Stimulated activated CD8-positive, alpha-beta memory T cell treated with anti-CD3 and anti-CD28 coated beads, Interleukin-12 subunit alpha, Interleukin-12 subunit beta, amount 100 ng/mL, for 1 hour (primary cell): ENCODE measurements around the gene TLK2.
A peak's percentile ranks its signal among the peaks of the same experiment; 100 is the strongest.
"Not testable (repeated sequence)": the region's sequence is repeated elsewhere in the genome, so short reads cannot be mapped to it uniquely, and the experiment has no call there.

ENCODE experiments used
- DNase-seq: peaks from one replicate; pipeline ENCODE4 v3.0.0-alpha.2; 2020; ENCODE audit warnings: low read depth

Gene TLK2

DNA sequence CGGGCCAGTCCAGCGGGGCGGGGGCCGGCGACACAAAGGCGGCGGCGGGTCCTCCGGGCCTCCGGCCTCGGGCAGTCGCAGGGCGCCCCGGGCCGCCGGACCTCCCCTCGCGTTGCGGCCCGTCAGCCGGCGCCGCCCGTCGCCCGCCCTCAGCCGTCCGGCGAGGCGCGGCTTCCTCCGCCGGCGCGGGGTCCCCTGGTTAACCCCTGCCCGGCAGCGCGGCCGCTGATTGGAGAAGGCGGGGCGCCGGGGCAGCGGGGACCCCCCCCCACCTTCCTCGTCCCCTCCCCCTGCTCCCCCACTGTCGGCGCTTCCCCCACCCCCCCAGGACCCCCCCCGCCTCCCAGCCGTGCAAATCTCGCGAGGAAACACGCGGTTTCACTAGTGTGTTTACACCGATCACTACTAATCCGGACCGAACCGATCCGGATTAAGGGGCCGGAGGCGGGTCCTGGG, at the start of gene TLK2:
TLK2 (plus strand) TSS at position 402 of the 456 bp plus-strand sequence. CDS start 2,301 bp downstream, outside the sequence.
- DNase-seq: peak; percentile 54

DNA sequence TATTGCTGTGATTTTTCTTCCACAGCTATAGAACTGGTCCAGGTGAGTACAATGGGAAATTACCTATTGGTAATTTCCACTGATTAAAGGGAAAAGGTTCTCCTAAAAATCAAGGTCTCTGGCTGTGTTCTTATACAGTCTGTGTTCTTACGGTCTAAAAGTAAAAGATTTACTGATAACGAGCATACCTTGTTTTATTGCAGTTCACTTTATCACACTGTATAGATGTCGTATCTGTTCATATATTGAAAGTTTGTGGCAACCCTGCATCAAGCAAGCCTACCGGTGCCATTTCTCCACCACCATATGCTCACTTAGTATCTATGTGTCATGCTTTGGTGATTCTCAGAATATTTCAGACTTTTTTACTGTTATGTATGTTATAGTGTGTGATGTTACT, 43.4 kb upstream of the TLK2 start:
- DNase-seq: not testable (repeated sequence)

DNA sequence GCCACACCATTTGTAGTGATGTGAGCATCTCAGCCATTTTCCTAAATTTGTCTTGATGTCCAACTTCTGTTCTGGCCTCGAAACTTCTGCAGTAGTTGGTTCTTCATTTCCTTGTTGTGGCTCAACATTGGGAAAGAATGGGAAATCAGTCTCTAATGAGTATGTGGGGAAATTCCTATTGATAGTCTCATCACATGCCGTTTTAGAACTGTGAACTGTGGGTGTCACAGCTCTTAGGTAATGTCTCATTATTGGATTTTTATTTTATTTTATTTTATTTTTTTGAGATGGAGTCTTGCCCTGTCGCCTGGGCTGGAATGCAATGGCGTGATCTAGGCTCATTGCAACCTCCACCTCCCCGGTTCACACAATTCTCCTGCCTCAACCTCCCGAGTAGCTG, 37.4 kb upstream of the TLK2 start:
- DNase-seq: not testable (repeated sequence)

DNA sequence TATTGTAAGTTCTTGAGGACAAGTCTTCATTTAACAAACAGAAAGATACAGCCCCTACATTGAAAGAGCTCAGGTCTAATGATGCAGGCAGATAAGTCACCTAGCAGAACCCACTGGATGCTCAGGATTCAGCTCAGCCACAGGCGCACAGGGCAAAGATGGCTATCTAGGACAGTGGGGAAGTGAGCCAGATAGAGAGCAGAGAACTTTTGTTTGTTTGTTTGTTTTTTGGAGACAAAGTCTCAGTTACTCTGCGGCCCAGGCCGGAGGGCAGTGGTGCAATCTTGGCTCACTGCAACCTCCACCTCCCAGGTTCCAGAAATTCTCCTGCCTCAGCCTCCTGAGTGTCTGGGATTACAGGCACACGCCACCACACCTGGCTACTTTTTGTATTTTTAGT, 34.6 kb upstream of the TLK2 start:
- DNase-seq: no peak

DNA sequence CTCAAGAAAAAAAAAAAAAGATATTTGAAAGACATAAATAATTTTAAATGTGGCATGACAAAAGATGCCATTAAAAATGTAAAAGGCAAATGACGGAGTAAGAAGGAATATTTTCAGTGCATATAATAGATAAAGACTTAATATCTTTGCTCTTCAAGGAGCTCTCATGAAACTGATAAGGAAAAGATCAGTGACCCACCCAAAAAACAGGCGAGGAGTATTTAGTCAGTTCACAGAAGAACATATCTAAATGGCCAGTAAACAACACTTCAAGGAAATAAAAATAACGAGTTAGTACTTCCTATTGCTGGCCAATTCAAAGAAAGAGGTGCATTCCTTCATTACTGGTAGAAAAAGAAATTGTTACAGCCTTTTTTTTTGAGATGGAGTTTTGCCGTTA, 32.8 kb upstream of the TLK2 start:
- DNase-seq: not testable (repeated sequence)

DNA sequence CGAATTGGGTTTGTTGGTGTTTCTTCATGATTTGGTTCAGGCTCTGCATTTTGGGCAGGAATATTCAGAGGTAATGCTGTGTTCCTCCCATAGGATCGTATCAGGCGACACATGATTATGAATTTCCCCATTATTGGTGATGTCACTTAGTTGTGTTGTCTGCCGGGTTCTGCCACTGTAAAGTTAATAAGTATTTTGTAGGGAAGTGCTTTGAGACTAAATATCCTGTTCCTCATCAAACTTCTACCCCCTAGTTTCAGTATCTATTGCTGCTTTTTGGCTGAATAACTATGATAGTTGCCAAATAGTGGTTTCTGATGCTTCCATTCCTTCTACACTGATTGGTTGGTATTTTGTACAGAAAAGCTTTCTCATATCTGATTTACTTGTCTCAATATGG, 26.4 kb upstream of the TLK2 start:
- DNase-seq: not testable (repeated sequence)

DNA sequence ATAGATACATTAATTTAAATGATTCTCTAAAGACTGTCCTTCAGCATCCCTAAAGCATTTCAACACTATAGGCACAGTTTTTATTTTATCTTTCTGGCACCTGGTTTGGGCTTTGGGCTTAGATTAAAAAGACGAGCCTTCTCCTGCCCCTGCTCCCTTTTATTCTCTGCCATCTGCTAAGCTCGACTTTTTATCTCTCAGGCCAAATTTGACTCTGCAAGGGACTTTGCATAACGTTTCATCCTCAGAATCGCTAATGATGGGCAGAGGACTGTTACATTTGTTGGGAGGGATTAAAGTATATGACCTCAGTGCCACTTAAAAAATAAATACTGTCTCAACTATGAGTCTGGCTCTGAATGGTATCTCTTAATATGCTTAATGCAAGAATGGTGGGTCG, 25.6 kb upstream of the TLK2 start:
- DNase-seq: not testable (repeated sequence)

DNA sequence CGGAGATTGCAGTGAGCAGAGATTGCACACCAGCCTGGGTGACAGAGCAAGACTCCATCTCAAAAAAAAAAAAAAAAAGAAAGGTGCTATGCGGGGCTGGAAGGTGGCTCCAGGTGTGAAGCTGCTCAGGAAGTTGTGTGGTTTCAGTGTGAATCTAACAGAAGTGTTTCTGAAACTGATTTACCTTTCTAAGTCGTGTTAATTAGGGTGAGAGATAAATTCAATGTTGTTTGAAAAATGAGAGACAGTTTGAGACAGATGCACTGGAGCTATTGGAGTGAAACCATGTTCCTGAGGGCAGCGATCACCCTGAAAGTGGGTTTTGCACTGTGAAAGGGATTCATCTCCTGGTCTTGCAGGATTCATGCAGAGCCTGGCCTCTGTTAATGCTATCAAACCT, 25.0 kb upstream of the TLK2 start:
- DNase-seq: not testable (repeated sequence)

DNA sequence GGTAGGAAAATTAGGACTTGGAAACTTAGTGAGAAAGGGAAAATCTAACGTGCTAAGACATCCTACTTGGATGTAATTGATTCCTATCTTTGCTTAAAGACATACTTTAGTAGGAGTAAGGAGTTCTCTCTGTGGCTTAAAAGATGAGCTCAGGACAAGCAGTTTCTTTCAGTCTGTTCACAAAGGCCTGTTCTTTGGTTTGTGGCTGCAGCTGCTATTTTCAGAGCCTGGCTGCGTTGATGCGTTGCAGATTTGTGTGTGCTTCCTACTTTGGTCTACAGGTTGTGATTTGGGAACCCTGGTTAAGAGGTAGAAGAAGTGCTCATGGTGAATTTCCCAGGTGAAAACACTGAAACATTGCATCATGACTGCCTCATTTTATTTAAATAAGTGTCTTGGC, 24.5 kb upstream of the TLK2 start:
- DNase-seq: not testable (repeated sequence)

DNA sequence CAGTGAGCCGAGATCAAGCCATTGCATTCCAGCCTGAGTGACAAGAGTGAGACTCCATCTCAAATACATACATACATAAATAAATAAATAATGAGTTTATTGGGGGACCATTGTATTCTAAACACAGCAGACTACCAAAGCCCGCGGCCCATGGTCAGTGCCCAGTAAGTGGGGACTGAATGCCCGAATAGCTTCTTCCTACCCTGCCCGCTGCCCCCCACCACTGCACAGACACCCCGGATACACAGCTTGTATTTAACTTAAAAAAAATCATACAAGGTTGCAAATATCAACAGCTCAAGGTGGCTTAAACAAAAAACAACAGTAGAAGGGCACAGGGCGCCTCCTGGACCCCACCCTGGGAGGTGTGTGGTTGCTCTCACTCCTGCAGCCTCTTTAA, 22.6 kb upstream of the TLK2 start:
- no peak for DNase-seq

DNA sequence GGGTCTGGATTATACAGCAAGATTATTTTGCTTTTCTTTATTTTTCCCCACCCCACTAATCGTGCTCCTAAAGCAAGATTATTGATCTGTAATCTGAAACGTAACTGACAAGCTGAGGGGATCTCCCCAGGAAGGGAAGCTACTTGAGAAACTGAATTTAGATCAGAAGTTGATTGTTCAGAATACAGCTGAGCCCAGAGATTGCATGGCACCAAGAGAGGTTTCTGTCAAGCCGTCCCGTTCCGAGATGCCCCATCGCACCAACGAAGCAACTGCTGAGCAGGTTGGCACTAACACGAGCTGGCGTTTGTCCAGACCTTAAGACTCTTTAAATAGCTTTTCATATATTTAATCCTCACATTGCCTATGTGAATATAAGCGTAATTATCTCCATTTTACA, 20.1 kb upstream of the TLK2 start:
- not testable (repeated sequence) for DNase-seq

DNA sequence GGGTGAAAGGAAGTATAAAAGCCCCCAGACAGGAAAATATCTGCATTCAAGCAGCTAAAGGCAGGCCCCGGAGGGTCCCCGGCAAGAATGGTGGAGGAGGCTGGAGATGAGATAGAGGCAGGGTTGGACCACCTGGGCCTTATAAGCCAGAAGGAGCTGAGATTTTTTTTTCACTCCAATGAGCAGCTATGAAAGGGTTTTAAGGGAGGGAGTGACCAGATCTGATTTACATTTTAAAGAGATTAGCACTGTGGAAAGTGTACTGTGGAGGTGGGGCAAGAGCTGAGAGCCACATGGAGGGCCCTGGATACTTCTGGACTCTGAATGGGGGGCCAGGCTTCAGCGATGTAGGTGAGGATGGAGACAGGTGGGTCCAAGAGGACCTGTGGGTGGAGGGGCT, 14.2 kb upstream of the TLK2 start:
- not testable (repeated sequence) for DNase-seq

DNA sequence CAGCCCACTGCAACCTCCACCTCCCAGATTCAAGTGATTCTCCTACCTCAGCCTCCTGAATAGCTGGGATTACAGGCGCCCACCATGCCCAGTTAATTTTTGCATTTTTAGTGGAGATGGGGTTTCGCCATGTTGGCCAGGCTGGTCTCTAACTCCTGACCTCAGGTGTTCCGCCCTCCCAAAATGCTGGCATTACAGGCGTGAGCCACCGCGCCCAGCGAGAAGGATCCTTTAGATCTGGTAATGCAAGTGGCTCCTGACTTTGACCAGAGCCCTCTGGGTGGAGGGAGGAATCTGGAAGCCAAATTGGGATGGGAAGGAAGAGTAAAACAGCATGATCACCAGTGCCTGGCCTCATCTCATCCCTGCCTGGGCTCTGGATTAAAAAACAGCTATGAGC, 13.4 kb upstream of the TLK2 start:
- DNase-seq: not testable (repeated sequence)

DNA sequence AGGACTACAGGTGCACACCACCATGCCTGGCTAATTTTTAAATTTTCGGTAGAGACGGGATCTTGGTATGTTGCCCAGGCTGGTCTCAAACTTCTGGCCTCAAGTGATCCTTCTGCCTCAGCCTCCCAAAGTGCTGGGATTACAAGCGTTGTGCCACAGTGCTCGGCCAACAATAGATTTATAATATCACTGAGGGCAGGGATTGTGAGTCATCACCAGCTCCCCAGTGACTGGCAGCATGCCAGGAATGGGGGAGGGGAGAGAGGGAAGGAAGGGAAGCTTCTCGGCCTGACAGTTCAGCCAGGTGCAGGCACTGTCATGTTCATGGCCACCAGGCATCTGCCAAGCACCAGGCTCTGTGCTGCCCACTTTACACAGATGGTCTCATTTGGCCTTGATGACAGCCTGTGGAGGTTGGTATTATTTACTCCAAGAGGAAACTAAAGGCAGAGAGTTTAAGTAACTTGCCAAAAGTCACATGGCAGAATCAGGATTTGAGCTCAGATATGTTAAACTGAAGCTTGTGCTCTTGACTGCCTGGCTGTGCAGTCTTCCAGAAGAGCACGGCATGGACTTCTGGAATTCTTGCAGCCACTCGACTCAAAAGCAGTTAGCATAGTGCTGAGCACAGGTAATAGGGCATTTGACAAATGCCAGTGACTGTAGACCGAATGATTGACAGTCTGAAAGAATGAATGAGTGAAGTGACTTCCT, 7.8 kb upstream of the TLK2 start:
- DNase-seq: peak; percentile 51

DNA sequence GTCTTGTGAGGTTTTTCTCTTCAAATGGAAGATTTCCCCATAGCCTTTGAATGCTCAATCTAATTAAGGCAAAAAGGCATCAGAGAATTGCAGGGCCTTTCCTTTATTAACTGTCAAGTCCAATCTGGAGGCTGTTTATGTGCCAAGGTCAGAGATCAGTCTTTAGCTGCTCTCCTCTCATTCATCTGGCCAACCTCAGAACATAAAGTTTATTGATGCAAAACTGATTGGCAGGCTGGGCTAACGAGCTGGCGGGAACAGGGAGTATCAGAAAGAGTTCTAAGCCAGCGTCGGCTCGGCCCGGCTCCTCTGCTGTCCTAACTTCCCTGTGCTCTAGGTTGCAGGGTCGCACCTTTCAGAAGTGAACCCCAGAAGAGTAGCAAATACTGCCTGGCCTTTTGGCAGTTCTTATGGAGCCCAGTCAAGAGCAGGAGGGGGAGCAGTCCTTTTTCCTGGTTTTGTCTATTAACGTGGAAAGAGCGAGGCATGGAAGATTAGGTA, 7.2 kb upstream of the TLK2 start:
- DNase-seq: not testable (repeated sequence)

DNA sequence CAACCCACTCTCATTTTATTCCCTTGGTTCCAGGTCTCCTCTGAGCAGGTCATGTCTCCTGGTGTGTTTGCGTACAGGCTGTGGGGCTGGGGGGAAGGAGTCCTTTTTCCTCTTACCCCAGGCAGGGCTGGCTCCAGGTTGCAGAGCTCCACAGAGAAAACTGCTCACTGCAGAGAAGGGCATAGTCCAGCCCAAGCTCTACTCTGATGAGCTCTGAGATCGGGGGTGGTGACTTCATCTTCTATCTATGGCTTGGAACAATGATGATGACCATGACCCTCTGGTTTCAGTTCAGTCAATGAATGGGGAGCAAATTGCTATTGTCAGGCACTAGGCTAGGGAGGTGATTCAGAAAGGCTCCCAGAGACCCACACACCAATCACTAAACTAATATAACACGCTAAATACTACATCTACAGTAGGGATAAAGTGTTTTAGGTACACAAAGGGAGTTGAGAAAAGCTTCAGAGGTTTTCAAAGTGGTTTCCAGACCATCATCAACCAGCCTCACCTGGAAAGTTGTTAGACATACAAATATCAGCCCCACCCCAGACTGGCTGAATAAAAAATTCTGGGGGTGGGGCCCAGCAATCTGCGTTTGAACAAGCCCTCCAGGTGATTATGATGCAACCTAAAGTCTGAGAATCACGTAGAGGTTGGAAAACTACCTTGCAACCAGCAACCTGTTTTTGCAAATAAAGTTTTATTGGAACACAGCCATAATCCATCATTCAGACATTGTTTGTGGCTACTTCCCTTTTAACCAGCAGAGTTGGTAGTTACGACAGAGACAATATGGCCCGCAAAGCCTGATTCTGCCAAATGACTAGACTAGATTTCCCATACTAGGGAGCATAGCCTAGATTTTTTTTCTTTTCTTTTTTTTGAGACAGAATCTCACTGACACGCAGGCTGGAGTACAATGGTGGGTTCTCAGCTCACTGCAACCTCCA, 5.3 kb upstream of the TLK2 start:
- not testable (repeated sequence) for DNase-seq

DNA sequence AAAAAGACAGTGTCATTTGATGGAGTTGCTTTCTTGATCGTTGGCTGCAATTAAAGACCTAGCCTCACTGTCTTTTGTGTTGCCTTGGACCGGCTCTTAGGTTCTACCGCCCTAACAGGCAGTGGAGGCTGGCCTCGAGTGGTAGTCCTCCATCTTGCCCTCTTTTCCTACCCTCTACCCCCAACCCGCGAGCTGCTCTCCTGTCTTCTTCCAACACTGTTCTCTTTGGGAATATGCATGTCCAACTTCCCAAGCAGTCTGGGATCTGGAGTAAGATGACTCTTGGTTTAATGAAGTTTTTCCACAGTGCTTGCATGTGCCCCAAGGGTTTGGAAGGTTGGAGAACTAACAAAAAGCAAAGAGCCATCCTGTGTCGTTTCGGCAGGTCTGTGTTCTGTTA, 1.5 kb upstream of the TLK2 start:
- DNase-seq: not testable (repeated sequence)

DNA sequence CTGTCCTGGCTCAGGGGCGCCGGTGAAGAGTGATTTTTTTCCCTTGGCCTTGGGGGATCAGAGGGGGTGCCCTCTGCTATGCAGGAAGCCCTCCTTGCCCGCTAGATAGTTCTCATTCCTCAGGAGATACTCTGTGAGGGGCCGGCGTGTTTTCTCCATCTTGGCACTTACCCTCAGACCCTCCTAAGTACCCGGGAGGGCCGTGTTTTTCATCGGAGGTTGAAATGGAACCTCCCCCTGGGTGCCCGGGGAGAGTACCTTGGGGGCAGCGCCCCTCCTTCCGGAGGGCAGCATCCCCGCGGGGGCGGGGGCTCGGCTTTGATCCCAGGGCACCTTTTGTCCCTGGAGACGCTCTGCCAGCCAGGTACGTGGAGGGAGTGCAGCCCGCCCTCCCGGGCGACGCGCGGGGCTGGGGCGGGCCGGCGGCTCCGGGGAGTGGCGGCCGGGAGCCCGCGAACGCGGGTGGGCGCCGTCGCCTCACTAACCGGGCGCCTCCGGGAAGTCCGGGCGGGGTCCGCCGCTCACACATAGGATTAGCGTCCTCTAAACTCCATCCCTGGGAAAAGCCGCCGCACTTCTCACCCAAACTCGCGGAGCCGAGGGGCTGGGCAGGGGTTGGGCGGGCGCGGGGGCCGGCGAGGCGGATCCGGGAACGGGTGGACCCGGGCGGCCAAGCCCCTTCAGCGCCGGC, 762 bp upstream of the TLK2 start:
- peak; percentile 7 for DNase-seq

DNA sequence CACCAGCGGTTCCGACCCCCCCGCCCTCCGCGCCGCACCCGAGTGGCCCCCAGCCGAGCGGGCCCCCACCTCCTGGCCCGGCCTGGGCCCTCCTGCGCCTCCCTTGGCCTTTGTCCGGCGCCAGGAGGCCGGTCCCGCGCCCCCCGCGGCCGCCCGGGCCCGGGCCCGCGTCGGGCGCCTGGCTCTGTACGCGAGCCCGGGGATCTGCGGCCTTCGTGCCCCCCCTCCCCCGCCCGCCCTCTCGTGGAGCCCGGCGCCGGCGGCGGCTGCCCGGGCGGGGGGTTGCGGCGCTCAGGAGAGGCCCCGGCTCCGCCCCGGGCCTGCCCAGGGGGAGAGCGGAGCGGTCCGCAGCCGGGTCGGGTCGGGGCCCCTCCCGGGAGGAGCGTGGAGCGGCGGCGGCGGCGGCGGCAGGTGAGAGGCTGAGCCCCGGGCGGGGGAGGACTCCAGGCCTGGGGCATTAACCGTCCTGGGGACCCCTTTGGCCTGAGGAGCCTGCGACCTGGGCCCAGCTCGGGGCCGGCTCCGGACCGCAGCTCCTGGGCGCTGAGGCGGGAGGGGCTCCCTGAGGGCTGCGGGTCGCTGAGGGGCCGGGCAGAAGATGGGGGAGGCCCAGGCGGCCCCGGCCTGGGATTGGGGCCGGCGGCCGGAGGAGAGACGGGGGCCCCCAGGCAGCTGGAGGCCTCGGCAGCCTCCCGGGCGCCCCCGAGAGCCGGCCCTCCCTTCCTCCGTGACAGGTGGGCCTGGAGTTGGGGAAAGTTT, 434 bp downstream of the TLK2 start:
- peak; percentile 10 for DNase-seq

DNA sequence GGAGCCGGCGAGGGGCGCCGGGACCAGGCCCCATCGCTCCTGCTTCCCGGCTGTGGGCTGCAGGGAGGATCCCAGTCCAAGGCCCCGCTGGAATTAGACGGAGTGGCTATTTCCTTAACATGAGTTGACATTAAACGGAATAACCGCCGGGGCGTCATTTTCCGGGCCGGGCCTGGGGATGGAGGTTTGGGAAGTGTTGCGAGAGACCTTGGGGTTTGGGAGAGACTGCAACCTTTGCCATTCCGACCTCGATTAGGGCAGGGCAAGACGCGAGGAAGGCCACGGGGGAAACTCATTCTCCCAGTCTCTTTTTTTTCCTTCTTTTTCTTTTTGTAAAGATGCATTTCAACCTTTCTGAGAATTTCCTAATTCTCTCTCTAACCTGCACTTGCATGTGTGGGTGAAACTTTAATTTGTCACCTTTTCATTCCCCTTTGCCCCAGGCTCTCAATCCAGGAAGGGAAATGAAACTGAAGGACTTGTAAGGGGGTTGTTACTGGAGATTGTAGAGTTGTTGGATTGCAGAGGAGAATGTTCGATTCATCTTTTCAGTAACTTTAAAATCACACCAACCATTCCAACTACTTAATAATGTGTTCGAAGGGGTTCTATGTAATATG, 1.1 kb downstream of the TLK2 start:
- not testable (repeated sequence) for DNase-seq

DNA sequence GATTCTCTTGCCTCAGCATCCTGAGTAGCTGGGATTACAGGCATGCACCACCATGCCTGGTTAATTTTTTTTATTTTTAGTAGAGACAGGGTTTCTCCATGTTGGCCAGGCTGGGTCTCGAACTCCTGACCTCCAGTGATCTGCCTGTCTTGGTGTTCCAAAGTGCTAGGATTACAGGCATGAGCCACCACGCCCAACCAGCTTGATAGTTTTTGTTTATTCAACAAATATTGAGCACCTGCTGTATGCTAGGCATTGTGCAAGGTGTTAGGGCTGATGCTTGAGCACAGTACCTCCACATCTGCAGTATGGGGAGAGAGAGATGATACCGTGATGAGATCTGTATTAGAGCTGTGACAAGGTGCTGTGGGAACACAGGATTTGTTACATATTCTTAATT, 3.9 kb downstream of the TLK2 start:
- DNase-seq: not testable (repeated sequence)
